GM12875 (cell line): Measurements from ENCODE around the gene HENMT1.
A peak's percentile ranks its signal among the peaks of the same experiment; 100 is the strongest.
"Not testable (repeated sequence)": the region's sequence is repeated elsewhere in the genome, so short reads cannot be mapped to it uniquely, and the experiment has no call there.

Source experiments
- H3K4me3 ChIP-seq: one replicate; pipeline ENCODE4 v1.5.1; 2011; ENCODE audit warnings: low read depth, low read length, control low read depth
- CTCF ChIP-seq: IDR thresholded peaks from 2 replicates; pipeline ENCODE4 v1.5.1; 2011; ENCODE audit warnings: low read depth, mild to moderate bottlenecking, control low read depth, inconsistent platforms, low read length, moderate library complexity, borderline replicate concordance; ENCODE audit not compliant: insufficient read depth

The HENMT1 gene

DNA sequence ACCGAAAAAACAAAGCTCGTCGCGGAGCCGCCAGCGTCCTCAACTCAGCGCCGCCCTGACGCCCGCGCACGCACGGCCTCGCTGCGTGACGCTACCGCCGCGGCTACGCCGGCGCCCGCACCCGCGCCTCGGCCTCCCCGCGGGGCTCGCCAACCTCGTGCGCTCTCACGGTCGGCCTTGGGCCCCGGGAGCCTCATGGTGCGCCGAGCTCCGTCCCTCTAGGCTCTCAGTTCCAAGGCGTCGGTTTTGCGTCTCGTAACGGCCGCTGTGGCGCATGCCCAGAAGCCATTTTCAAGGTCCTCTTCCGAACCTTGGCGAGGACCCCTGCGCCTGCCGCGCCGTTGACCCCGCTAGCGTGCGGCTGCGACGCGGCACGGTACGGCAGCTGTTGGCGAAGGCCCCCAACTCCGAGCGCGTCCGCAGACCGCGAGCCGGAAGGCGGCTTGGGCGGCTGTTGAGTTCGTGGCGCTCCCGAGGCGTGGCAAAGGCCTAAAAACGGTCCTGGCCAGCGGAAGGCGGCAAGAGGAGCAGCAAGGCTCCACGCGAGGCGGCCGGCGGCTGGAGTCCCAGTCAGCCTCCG, at the start of gene HENMT1:
Gene HENMT1, minus strand, starts transcription at position 64 of the 580 bp plus-strand sequence. CDS start 1,209 bp downstream, outside the sequence.
- no peak for TF ChIP-seq CTCF
- peak within 1 kb of the TSS; percentile 66 for H3K4me3 ChIP-seq

DNA sequence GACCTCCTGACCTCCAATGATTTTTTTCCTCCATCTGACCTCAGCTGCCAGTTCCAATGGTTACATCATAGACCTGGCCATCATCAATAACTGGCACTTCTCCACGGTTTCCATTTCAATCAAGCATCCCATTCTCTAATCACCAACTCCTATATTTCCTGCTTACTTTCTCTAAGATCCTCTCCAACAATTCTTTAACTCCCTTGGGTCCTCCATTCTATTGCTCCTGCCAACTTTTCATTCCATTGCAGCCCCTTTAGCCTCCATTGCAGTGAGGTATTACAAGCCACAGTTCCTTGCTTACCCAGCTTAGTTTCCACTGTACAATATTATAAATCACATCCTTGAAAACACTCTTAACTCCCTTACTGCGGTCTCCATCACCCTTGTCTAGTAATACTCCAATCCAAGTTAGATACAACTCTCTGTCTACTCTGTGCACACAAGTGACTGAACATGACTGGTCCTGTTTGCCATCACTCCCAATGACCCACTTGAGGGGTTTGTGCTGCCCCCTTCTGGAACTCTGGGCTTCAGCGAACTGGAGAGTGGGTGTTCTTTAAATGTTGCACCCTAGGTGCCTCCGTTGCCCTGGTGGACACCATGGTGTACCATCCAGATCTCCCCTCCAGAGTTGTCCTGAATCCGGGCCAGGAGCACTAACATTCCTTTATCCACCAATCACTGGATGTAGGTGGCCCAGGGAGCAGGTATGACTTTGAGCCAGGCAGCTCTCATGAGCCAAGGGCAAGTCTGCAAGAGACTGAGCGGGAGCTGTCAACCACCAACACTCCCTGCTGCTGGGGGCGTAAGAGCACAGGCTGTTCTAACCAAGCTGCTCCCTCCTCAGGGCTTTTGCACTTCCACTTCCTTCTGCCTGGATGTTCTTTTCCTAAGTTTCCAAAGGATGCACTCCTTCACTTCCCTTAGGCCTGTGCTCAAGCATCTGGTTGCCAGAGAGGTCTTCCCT, 48.1 kb upstream of the HENMT1 start:
- TF ChIP-seq CTCF = peak; percentile 59
- no peak overlapping the region for H3K4me3 ChIP-seq

DNA sequence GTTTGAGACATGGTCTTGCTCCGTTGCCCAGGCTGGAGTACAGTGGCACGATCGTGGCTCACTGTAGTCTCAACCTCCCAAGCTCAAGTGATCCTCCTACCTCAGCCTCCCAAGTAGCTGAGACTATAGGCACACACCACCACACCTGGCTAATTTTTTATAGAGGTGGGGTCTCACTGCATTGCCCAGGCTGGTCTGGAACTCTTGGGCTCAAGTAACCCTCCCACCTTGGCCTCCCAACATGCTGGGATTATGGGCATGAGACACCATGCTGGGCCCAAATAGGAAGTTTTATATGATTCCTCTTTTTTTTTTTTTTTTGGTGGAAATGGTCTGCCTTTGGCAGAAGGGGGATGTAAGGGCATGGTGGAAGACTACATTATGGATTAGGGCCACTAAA, 45.8 kb upstream of the HENMT1 start:
- H3K4me3 ChIP-seq = no peak overlapping the region
- no peak for TF ChIP-seq CTCF

DNA sequence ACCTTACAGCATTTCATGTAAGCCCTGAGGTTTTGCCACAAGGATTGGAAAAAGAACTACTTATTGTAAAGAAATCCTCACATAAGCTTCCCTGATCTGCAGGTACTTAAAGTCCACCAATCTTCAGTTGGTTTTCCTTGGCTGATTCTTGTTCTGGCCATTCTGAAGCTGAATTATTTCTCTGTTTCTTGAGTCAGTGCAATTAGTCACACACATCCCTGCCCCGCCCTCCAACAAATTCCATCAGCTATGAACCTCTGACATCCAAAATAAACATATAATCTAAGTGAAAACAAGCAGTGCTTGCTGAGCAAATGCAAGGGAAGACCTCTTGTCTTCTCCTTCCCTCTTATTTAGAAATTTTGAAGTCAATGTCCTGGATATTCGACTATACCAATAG, 43.6 kb upstream of the HENMT1 start:
- no peak for TF ChIP-seq CTCF
- H3K4me3 ChIP-seq = no peak overlapping the region

GRCh38 chr1:108703939-108704338, 43.0 kb upstream of the HENMT1 start:
- no peak for TF ChIP-seq CTCF
- H3K4me3 ChIP-seq = no peak overlapping the region

GRCh38 chr1:108702109-108702508, 41.2 kb upstream of the HENMT1 start:
- not testable (repeated sequence) for H3K4me3 ChIP-seq

- no peak for TF ChIP-seq CTCF
- H3K4me3 ChIP-seq = no peak overlapping the region
Measured at GRCh38 chr1:108701176-108701849, 40.4 kb upstream of the HENMT1 start.
